HepG2 (cell line): Measurements from ENCODE around the gene CDH8. TPM values are rescaled to one million over a fixed set of nuclear protein-coding genes. Genes with fewer than 3 reads are reported as not detected.

Source experiments
- ATAC-seq: fragments of 200-7000 bp; cut with Tn5 transposase; 3 replicates; pipeline ENCODE4 v1.9.1; 2020; ENCODE audit warnings: mild to moderate bottlenecking, moderate library complexity
- BruUV-seq: library from RNA; stranded (reverse); fragments of 400-500 nt; replicated peaks from 2 replicates; lab custom pipeline; 2021; lab: Mats Ljungman, UMichigan
- CTCF ChIA-PET: fragments of 300-600 bp; formaldehyde crosslinking; extraction: SDS; loops from one replicate; lab custom pipeline; 2021; ENCODE audit warnings: low total read pairs, inconsistent platforms, low intra/inter-chr PET ratio; lab: Yijun Ruan, JAX
- POLR2A ChIA-PET: fragments of 350-600 bp; sonication (Branson Sonifier 250); formaldehyde crosslinking; loops from one replicate; lab custom pipeline; 2020; ENCODE audit warnings: antibody characterized with exemption, inconsistent platforms; lab: Yijun Ruan, JAX
- DNase-seq: peaks from one replicate; pipeline ENCODE4 v3.0.0-alpha.2; 2015; ENCODE audit warnings: low spot score
- FAIRE-seq: peaks from 3 replicates; lab custom pipeline; 2011; peaks lifted over from hg19 to GRCh38; lab: Jason Lieb, UNC
- H2AFZ ChIP-seq: one replicate; pipeline ENCODE4 v1.6.1; 2011; ENCODE audit warnings: low read length, inconsistent platforms
- H3K27ac ChIP-seq: fragments of 300-600 bp; 3 replicates; pipeline ENCODE4 v1.8.0; 2011; ENCODE audit warnings: mixed run types, mild to moderate bottlenecking, mixed read lengths, low read length, inconsistent platforms; ENCODE audit not compliant: insufficient read depth; ENCODE audit errors: extremely low read length
- H3K27me3 ChIP-seq, 2 experiments: fragments of 200-600 bp in 1 of 2; 2 replicates in 1 of 2; 3 replicates in 1 of 2; pipeline versions ENCODE4 v1.6.0 to v1.8.0; 2011; ENCODE audit warnings: low read length in 2 of 2, mild to moderate bottlenecking in 2 of 2, moderate library complexity in 2 of 2, inconsistent platforms in 1 of 2; ENCODE audit not compliant: insufficient read depth in 2 of 2, control insufficient read depth in 1 of 2
- H3K36me3 ChIP-seq, 2 experiments: fragments of 200-600 bp in 1 of 2; replicated peaks in 1 of 2; 2 replicates in 1 of 2; 3 replicates in 1 of 2; pipeline versions ENCODE4 v1.5.1 to v1.8.0; 2011; ENCODE audit warnings: low read length in 2 of 2, inconsistent platforms in 1 of 2; ENCODE audit not compliant: insufficient read depth in 2 of 2, control insufficient read depth in 1 of 2
- H3K4me1 ChIP-seq: 2 replicates; pipeline ENCODE4 v1.5.1; 2012; ENCODE audit warnings: low read length, inconsistent platforms; ENCODE audit not compliant: insufficient read depth
- H3K4me2 ChIP-seq: 2 replicates; pipeline ENCODE4 v1.6.0; 2011; ENCODE audit warnings: low read depth, low read length, inconsistent platforms
- H3K4me3 ChIP-seq, 3 experiments: fragments of 200-600 bp in 1 of 3; sonication (generic), shearing (Covaris generic) in 1 of 3; replicated peaks in 1 of 3; 2 replicates each; pipeline ENCODE4 v1.5.1; 2011 to 2016; ENCODE audit warnings: low read length in 3 of 3, inconsistent platforms in 2 of 3, low read depth in 2 of 3, mild to moderate bottlenecking in 2 of 3, control low read depth in 1 of 3, mixed read lengths in 1 of 3; ENCODE audit not compliant: insufficient read depth in 1 of 3
- H3K79me2 ChIP-seq: one replicate; pipeline ENCODE4 v1.6.1; 2011; ENCODE audit warnings: low read length, inconsistent platforms; ENCODE audit not compliant: insufficient read depth
- H3K9ac ChIP-seq: 2 replicates; pipeline ENCODE4 v1.6.0; 2011; ENCODE audit warnings: mild to moderate bottlenecking, low read depth, low read length, inconsistent platforms; ENCODE audit not compliant: insufficient read depth
- H3K9me3 ChIP-seq: 2 replicates; pipeline ENCODE4 v1.5.1; 2012; ENCODE audit warnings: mild to moderate bottlenecking, low read length
- H4K20me1 ChIP-seq: 2 replicates; pipeline ENCODE4 v1.6.0; 2011; ENCODE audit warnings: inconsistent platforms, mild to moderate bottlenecking, low read length, moderate library complexity; ENCODE audit not compliant: insufficient read depth
- MAFF ChIP-seq: IDR thresholded peaks from 2 replicates; pipeline ENCODE4 v1.6.1; 2011; ENCODE audit warnings: low read depth, low read length, improper control_type of control experiment
- MAFK ChIP-seq, 2 experiments: IDR thresholded peaks in 1 of 2; conservative IDR thresholded peaks in 1 of 2; 2 replicates each; pipeline ENCODE4 v1.6.1; 2011; ENCODE audit warnings: improper control_type of control experiment in 2 of 2, low read length in 2 of 2
- MTA3 ChIP-seq: sonication (generic); formaldehyde crosslinking; IDR thresholded peaks from 2 replicates; pipeline ENCODE4 v1.4.0; 2020; ENCODE audit warnings: missing genetic modification reagents
- RFX5 ChIP-seq: IDR thresholded peaks from 2 replicates; pipeline ENCODE4 v1.6.1; 2011; ENCODE audit warnings: low read depth, low read length, improper control_type of control experiment
- ZFAT ChIP-seq: sonication (generic); formaldehyde crosslinking; conservative IDR thresholded peaks from 2 replicates; pipeline ENCODE4 v1.8.1; 2023; ENCODE audit warnings: missing genetic modification reagents, inconsistent platforms
- ZFP36L2 ChIP-seq: sonication (generic); formaldehyde crosslinking; IDR thresholded peaks from 2 replicates; pipeline ENCODE4 v1.4.0; 2020; ENCODE audit warnings: missing genetic modification reagents
- ZNF550 ChIP-seq: sonication (generic); formaldehyde crosslinking; IDR thresholded peaks from 2 replicates; pipeline ENCODE4 v1.4.0; 2020; ENCODE audit warnings: mild to moderate bottlenecking, missing genetic modification reagents, borderline replicate concordance
- ZNF800 ChIP-seq: sonication (generic); formaldehyde crosslinking; IDR thresholded peaks from 2 replicates; pipeline ENCODE4 v1.4.0; 2020; ENCODE audit warnings: missing genetic modification reagents
- WGBS: methylation state at CpG from one replicate; pipeline ENCODE4 v1.1.6; 2017; ENCODE audit warnings: low lambda C conversion rate; 5-methylcytosine and 5-hydroxymethylcytosine counted together
- in situ Hi-C: cut with HindIII; loops from 2 replicates; pipeline ENCODE4 v1.10.0; 2017; ENCODE audit warnings: low pct_unique_long_range_greater_than_20kb; ENCODE audit not compliant: extremely low pct_ligation_motif_present
- intact Hi-C: fragments of 100-400 bp; cut with micrococcal nuclease; formaldehyde crosslinking; loops from one replicate; pipeline ENCODE4 v1.10.0; 2022; ENCODE audit not compliant: unreplicated experiment
- polyA plus RNA-seq, 8 experiments: library from polyadenylated mRNA; depleted of rRNA in 3 of 8; stranded (reverse) in 7 of 8; unstranded in 1 of 8; fragments of >200 nt; fragmentation: Illumina TruSeq in 4 of 8; extraction: Trizol in 4 of 8; gene quantifications; 2 replicates each; pipeline versions ENCODE4 v1.2.1 to v1.2.3, GENCODE V29; 2011 to 2016; ENCODE audit warnings: low read depth in 4 of 8, missing spikeins in 1 of 8, mixed read lengths in 1 of 8; ENCODE audit not compliant: insufficient read depth in 1 of 8
- total RNA-seq, 5 experiments: library from RNA; depleted of rRNA; stranded (reverse); fragments of >200 nt; fragmentation: Illumina TruSeq; extraction: Trizol; gene quantifications; 2 replicates each; pipeline ENCODE4 v1.2.3, GENCODE V29; 2016; ENCODE audit warnings: low read depth in 1 of 5

CDH8 gene
- total and polyA plus RNA-seq, 2 of the 13 experiments (the other 11 are each of a cell fraction or from before 2014, with no cell fraction given), result not detected

GRCh38 chr16:61820398-61820797 lies 215.8 kb downstream of the CDH8 start (continued):
- no peak for TF ChIP-seq ZNF550

GRCh38 chr16:61818850-61819249 lies 217.4 kb downstream of the CDH8 start:
- H3K4me2 ChIP-seq, result no peak overlapping the region
- H3K27ac ChIP-seq, result no peak overlapping the region
- no TSS peak for BruUV-seq
- DNase-seq (no peak), FAIRE-seq (no peak), ATAC-seq (no peak)
- in situ Hi-C loops, result no loop called here
- peaks cover 15% of the 10 kb centered on the region; the same call in 1 of the 2 replicates for H3K9me3 ChIP-seq
- H3K27me3 ChIP-seq, result no peaks in the 10 kb centered on the region
- 0% methylated on average over 1 of the region's 1 CpG for WGBS
- no peaks in the 10 kb centered on the region for H4K20me1 ChIP-seq
- no peak overlapping the region for H3K9ac ChIP-seq
- no peaks in the 10 kb centered on the region for H3K36me3 ChIP-seq
- H3K79me2 ChIP-seq, result no peaks in the 10 kb centered on the region
- H2AFZ ChIP-seq, result no peak overlapping the region
- TF ChIP-seq ZFP36L2, result no peak
- TF ChIP-seq ZNF800, result no peak
- no peak for TF ChIP-seq ZFAT
- peak; percentile 82 to 84 for TF ChIP-seq MAFK (conservative IDR thresholded peaks at IDR 0.05 in 1 of 2, IDR thresholded peaks at IDR 0.05 in 1 of 2; ENCODE audit: low read length in 2 of 2)
- TF ChIP-seq RFX5, result no peak
- no peak for TF ChIP-seq MTA3 (CRISPR knock-in tag)
- peak; percentile 82 for TF ChIP-seq MAFF
- no peak overlapping the region for H3K4me3 ChIP-seq
- intact Hi-C loops, result no loop called here
- no peaks in the 10 kb centered on the region for H3K4me1 ChIP-seq
- CTCF ChIA-PET, result no interaction called here
- POLR2A ChIA-PET, result no interaction called here
